Epidermal melanocyte (primary cell): ENCODE results near the gene CRADD.
"Not testable (repeated sequence)": the region's sequence is repeated elsewhere in the genome, so short reads cannot be mapped to it uniquely, and the experiment has no call there.

Experiments
- DNase-seq: peaks from one replicate; pipeline ENCODE4 v3.0.0; 2011; ENCODE audit warnings: low spot score; ENCODE audit not compliant: insufficient read length

CRADD gene

GRCh38 chr12:93705237-93705636 lies 28.1 kb downstream of the CRADD start:
- no peak for DNase-seq

DNA sequence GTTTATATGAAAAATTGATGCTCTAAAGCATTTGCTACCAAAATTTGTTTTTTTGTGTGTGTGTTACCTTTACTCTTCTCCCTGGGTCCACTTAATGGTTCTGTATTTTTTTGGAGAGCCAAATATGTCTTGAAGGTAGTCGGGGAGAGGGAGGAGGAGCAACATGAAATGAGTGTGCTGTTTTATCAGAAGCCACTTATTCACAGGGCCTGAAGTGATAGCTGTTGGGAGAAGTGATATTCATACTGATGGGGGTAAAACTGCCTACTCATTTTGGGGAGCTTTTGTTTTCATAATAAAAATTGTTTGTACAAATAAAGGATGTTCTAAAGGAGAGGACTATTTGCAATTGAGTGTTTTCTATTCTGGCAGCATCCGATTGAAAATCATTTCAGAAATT lies 29.2 kb downstream of the CRADD start:
- DNase-seq = no peak

DNA sequence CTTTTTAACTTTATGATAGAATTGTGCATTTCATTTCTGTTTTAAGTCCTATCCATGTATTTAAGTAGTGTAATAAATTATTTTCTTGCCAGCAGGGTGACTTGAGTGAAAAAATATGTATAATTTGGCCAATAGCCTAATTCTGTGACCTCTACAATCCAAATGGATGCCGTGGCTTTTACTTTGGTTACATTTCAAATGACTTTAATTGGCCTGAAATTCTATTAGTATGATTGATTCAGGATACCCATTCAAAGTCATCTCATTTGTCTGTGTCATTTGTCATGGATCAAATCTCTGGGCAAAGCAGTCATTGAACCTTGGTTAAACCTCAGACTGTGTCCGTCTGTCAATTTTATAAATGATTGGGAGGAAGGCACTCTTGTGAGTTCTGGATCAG lies 29.6 kb downstream of the CRADD start:
- no peak for DNase-seq

DNA sequence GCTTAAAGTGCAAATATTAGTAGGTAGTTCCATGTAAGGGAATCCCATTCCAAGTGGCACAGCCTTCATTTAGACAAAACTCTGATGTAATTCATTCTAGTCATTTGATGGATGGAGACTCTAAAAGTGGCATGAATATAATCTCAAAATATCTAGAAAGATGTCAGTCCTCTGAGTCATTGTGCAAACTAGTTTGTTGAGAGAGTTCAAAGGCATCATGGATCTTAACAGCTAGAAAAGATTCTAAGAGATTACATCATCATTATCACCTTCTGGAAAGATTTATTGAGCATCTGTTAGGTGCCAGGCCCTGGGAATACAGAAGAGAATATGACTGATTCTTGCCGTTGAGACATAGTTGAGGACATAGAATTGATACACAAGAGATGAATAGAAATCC lies 30.7 kb downstream of the CRADD start:
- DNase-seq = no peak

GRCh38 chr12:93708952-93709351 lies 31.8 kb downstream of the CRADD start:
- DNase-seq = no peak

DNA sequence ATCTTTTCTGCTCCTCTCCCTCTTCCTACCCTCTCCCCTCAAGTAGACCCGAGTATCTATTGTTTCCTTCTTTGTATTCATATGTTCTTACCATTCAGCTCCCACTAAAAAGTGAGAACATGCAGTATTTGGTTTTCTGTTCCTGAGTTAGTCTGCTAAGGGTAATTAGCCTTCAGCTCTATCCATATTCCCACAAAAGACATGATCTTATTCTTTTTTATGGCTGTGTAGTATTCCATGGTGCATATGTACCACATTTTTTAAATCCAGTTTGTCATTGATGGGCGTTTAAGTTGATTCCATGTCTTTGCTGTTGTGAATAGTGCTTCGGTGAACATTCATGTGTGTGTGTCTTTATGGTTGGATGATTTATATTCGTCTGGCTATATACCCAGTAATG lies 32.2 kb downstream of the CRADD start:
- no peak for DNase-seq

DNA sequence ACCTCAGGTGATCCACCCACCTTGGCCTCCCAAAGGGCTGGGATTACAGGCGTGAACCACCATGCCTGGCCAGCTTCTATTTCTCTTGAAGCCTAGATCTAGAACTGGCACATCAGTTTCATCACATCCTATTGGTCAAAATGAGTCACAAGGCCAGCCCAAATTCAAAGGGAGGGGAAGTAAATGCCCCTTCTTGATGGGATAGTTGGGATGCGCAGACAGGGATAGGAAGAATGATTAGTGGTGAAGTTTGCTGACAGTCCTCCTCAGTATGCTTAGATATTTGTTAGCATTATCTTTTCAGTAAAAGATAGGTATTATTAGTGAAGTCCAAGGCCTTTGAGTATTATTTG lies 33.4 kb downstream of the CRADD start:
- no peak for DNase-seq

DNA sequence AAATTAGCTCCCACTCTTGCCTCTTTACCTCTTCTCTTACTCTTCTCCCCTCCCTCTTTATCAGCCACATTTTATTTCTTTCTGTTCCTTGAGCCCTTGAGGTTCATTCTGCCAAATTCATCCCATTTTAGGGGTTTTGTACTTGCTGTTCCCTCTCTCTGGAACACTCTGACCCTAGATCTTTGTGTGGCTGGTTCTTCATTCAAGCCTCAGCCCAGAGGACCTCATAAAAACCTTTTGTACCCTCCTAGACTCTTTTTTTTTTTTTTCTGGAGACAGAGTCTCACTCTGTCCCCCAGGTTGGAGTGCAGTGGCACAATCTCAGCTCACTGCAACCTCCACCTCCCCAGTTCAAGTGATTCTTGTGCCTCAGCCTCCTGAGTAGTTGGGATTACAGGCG lies 34.3 kb downstream of the CRADD start:
- DNase-seq = not testable (repeated sequence)

GRCh38 chr12:93712200-93712599 lies 35.0 kb downstream of the CRADD start:
- no peak for DNase-seq

GRCh38 chr12:93713060-93713459 lies 35.9 kb downstream of the CRADD start:
- DNase-seq = no peak

DNA sequence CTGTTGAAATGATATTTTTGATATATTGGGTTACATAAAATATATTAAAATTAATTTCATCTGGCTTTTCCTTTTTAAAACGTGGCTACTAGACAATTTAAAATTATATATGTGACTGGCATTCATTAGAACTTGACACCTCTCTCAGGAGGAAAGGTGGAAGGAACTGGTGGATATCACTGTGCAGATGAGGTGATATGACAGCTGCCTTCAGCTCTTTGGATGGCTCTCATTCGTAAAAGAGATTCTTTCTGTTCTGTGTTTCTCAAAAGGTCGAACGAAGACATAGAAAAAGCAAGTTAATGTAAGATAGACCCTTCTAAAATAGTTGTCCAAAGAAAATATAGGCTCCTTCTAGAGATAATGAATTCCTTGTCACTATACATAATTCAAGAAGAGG lies 36.6 kb downstream of the CRADD start:
- DNase-seq = no peak

GRCh38 chr12:93714382-93714781 lies 37.2 kb downstream of the CRADD start:
- peak; percentile 17 for DNase-seq

- no peak for DNase-seq
These were observed 42.5 kb downstream of the CRADD start for GRCh38 chr12:93719710-93720109.

DNA sequence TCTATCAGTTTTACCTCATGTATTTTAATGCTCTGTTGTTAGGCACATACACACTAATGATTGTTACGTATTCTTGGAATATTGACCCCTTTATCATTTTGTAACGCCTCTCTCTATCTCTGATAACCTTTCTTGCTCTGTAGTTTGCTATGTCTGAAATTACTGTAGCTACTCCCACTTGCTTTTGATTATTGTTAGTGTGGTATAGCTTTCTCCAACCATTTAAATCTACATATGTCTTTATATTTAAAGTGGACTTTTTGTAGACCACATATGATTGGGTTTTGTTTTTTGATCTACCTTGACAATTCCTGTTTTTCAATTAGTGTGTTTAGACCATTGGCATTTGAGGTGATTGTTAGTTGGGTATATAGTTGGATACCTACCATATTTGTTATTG lies 43.4 kb downstream of the CRADD start:
- no peak for DNase-seq

DNA sequence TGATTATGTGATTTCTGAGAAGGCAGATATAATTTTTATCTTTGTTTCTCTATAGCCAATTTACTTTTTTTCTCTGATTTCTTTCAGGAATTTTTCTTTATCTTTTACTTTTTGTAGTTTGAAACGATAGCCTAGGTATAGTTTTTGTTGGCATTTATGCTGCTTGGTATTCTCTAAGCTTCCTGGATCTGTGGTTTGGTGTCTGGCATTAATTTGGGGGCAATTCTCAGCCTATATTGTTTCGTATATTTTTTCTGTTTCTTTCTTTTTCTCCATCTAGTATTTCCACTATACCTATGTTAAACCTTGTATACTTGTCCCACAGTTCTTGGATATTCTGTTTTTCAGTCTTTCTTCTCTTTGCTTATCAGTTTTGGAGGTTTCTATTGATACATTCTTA lies 45.0 kb downstream of the CRADD start:
- DNase-seq = no peak

DNA sequence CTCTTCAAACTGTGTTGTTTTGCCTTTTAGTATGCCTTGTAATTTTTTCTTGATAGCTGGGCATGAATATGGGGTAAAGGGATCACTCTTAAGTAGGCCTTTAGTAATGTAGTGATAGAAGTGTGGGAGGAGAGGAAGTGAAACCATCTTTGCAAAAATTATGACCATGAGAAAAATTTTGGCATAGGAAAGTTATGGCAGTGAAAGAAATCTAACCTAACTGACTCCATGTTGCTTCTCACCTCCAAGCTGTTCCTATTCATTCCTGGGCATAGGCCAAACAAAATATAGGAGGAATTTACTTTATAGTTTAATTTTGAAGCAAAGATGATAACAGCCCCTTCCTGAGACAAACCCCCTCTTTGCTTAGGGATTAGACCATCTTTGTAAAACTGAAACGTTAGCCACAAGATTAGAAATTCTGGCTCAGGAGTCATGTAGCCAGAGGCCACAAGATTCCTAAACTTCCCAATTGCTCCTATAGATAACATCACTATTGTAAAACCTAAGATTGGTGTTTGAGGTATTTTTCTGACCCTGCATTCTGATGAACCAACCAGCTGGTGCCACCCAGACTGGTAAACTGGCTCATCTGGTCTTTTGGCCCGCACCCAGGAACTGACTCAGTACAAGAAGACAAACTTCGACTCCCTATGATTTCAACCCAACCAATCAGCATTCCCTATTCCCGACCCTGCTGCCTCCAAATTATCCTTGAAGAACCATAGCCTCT lies 45.8 kb downstream of the CRADD start:
- DNase-seq = no peak

DNA sequence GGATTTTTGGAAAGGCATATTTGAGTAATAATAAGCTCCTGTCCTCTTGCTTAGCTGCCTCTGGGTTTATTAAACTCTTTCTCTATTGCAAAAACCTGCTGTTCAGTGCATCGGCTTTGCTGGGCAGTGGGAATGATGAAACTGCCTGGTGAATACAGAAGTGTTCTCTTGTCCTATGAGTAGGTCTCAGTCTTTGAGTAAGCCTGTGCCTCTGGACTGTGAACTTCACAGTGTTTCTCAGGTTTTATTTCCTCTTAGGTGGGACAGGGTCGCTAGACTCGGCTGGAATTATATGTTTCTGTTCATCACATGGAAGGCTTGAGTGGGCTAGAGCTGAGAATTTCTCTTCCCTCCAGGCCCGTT lies 46.4 kb downstream of the CRADD start:
- no peak for DNase-seq

GRCh38 chr12:93725531-93725930 lies 48.4 kb downstream of the CRADD start:
- no peak for DNase-seq

DNA sequence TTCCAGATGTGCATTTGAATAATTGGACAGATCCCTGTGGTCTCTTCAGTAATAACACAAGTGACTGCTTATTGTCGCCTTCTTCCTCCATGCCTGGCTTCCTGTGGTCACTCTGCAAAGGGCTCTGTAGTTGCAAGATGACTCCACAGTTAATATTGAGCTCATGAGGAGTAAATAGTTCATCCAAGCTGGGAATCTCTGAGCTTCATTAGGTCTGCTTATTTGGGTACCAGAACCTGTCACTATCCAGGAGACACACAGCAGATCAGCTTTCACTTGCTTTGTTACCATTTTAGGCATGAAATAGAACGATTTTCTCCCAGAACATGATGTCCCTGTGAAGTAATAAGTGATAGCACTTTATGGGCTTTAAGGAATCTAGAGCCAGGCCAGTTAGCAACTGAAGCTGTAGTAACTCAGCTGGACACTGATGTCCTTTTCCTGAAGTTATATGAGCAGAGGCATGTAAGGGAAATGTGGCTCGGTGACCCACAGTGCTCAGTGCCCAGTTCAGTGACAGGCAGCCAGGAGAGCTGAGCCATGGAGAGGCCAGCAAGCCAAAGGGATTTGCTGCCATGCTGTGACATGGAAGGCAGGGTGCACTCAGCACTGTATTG lies 50.1 kb downstream of the CRADD start:
- DNase-seq = no peak

GRCh38 chr12:93727911-93728310 lies 50.7 kb downstream of the CRADD start:
- no peak for DNase-seq

DNA sequence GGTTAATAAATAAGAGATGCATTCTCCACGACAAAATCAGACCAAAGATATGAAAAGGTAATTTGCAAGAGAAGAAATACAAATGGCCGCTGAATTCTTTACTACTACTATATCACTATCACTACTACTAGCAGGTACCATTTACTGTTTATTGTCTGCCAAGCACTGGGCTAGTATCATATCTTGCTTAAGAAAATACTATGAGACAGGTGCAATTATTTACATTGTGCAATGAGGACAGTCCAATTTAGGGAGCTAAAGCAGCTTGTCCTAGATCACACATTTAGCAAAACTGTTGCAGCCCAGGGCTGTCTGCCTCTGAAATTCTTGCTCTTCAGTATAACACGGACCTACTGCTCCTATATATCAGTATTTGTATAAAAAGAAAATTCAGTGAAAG lies 52.8 kb downstream of the CRADD start:
- no peak for DNase-seq

- no peak for DNase-seq
These were observed 56.2 kb downstream of the CRADD start for GRCh38 chr12:93733358-93733757.

GRCh38 chr12:93733928-93734327 lies 56.8 kb downstream of the CRADD start:
- DNase-seq = no peak

GRCh38 chr12:93734784-93735183 lies 57.6 kb downstream of the CRADD start:
- DNase-seq = no peak
